AG10803 (cell line): ENCODE measurements around the gene TTC7B.

Source experiments
- DNase-seq: peaks from one replicate; pipeline ENCODE4 v3.0.0; 2010; ENCODE audit warnings: low read depth
- H3K4me3 ChIP-seq: 2 replicates; pipeline ENCODE4 v1.5.1; 2011; ENCODE audit warnings: mild to moderate bottlenecking, low read length, control low read depth
- TF ChIP-seq, protein P1 (sequence below): conservative IDR thresholded peaks from 2 replicates; pipeline ENCODE4 v1.5.1; 2011; ENCODE audit warnings: mild to moderate bottlenecking, low read length, control low read depth, inconsistent platforms

The TTC7B gene

GRCh38 chr14:90721619-90722305 is 94.5 kb downstream of the TTC7B start:
- H3K4me3 ChIP-seq = no peak overlapping the region
- TF ChIP-seq, protein P1, sequence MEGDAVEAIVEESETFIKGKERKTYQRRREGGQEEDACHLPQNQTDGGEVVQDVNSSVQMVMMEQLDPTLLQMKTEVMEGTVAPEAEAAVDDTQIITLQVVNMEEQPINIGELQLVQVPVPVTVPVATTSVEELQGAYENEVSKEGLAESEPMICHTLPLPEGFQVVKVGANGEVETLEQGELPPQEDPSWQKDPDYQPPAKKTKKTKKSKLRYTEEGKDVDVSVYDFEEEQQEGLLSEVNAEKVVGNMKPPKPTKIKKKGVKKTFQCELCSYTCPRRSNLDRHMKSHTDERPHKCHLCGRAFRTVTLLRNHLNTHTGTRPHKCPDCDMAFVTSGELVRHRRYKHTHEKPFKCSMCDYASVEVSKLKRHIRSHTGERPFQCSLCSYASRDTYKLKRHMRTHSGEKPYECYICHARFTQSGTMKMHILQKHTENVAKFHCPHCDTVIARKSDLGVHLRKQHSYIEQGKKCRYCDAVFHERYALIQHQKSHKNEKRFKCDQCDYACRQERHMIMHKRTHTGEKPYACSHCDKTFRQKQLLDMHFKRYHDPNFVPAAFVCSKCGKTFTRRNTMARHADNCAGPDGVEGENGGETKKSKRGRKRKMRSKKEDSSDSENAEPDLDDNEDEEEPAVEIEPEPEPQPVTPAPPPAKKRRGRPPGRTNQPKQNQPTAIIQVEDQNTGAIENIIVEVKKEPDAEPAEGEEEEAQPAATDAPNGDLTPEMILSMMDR = no peak
- no peak for DNase-seq

GRCh38 chr14:90720832-90721231 is 95.4 kb downstream of the TTC7B start:
- no peak for DNase-seq
- TF ChIP-seq, protein P1 = no peak
- no peak overlapping the region for H3K4me3 ChIP-seq

DNA sequence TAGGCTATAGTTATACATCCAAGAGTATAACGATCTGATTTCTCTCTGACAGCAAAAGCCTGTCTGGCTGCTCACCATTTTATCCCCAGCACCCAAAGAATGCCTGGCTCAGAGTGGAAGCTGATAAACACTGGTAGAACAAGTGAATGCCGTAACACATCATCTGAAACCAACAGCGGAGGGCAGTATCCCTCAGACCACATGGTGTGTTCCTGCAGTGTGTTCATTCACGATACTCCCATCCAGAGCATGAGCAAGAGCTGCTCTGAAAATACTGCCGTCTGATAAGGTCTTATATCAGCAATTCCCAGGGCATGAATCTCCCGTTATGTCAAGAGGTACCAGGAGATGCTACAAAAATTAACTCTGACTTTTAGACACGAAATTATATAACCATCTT is 95.9 kb downstream of the TTC7B start:
- TF ChIP-seq, protein P1 = no peak
- no peak overlapping the region for H3K4me3 ChIP-seq
- no peak for DNase-seq

DNA sequence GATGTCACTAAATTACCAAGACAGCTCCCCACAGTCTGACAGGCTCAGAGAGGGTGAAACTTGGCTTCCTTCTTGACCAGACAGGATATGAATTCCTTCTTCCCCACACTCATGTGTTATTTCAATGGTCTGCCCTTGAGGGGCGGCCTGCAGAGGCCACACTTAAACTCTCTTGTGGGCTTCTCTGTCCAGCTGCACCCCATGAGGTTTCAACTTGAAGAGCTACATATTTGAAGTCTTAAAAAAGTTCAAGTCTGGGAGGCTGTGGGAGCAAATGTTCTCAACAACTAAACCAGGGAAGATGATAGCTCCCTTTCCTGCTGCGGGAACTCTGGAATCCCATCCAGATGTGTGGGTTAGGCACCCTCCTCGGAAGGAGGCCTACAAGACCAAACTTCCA is 98.3 kb downstream of the TTC7B start:
- TF ChIP-seq, protein P1 = no peak
- no peak overlapping the region for H3K4me3 ChIP-seq
- DNase-seq = peak; percentile 89

GRCh38 chr14:90715993-90716392 is 100.2 kb downstream of the TTC7B start:
- TF ChIP-seq, protein P1 = no peak
- no peak overlapping the region for H3K4me3 ChIP-seq
- DNase-seq = no peak

DNA sequence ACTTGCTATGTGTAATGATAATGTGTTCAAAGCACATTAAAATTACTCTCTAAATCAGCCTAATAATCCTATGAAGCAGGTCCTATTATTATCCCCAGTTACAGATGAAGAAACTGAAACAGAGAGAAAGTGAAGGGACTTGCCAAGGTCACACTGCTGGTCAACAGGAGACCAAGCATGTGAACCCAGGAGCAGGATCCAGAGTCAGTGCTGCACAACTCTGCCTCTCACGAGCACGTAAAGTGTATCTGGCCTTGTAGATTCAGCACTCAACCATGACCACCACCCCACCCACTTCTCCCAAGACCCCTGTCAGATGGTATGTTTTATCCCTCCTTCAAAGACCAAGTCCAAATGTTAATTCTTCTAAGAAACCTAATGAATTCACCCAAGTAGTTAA is 100.7 kb downstream of the TTC7B start:
- H3K4me3 ChIP-seq = no peak overlapping the region
- TF ChIP-seq, protein P1 = no peak
- no peak for DNase-seq

- peak; percentile 34 for DNase-seq
- TF ChIP-seq, protein P1 = no peak
- no peak overlapping the region for H3K4me3 ChIP-seq
Measured at GRCh38 chr14:90714811-90715210, 101.4 kb downstream of the TTC7B start.
